OCI-LY3 (cell line): Measurements from ENCODE around the gene ACP7.
"Not testable (repeated sequence)": the region's sequence is repeated elsewhere in the genome, so short reads cannot be mapped to it uniquely, and the experiment has no call there.

Experiments used
- H2AFZ ChIP-seq: fragments of 200-600, 300-600 bp; shearing (Covaris generic); 2 replicates; pipeline ENCODE4 v1.6.0; 2014; ENCODE audit warnings: antibody characterized with exemption, low read depth, low read length
- H3K27ac ChIP-seq: fragments of 200-600, 300-600 bp; sonication (generic); 2 replicates; pipeline ENCODE4 v1.5.1; 2014; ENCODE audit warnings: mild to moderate bottlenecking, low read length, moderate library complexity, mixed read lengths
- H3K27me3 ChIP-seq: fragments of 200-600, 300-600 bp; sonication (generic); 2 replicates; pipeline ENCODE4 v1.6.1; 2014; ENCODE audit warnings: low read depth, low read length, mixed read lengths
- H3K36me3 ChIP-seq: fragments of 200-600, 300-600 bp; sonication (generic); replicated peaks from 2 replicates; pipeline ENCODE3; 2014; ENCODE audit warnings: low read depth, low read length, mixed read lengths
- H3K4me1 ChIP-seq: fragments of 300-600, 200-600 bp; sonication (generic); 2 replicates; pipeline ENCODE4 v1.6.1; 2014; ENCODE audit warnings: low read length, mixed read lengths
- H3K4me2 ChIP-seq: fragments of 200-600, 300-600 bp; sonication (generic); 2 replicates; pipeline ENCODE4 v1.6.1; 2014; ENCODE audit warnings: low read length, mixed read lengths
- H3K4me3 ChIP-seq: fragments of 300-600, 200-600 bp; sonication (generic); 2 replicates; pipeline ENCODE4 v1.5.1; 2014; ENCODE audit warnings: antibody characterized with exemption, mild to moderate bottlenecking, low read length, moderate library complexity
- H3K79me2 ChIP-seq: fragments of 300-600, 200-600 bp; shearing (Covaris generic); 2 replicates; pipeline ENCODE4 v1.6.1; 2014; ENCODE audit warnings: mild to moderate bottlenecking, low read length, mixed read lengths
- H3K9ac ChIP-seq: fragments of 300-600, 200-600 bp; shearing (Covaris generic); 2 replicates; pipeline ENCODE4 v1.6.0; 2014; ENCODE audit warnings: mild to moderate bottlenecking, low read length, moderate library complexity
- H3K9me3 ChIP-seq: fragments of 200-600, 300-600 bp; shearing (Covaris generic); 2 replicates; pipeline ENCODE4 v1.6.1; 2014; ENCODE audit warnings: low read length, mixed read lengths; ENCODE audit not compliant: insufficient read depth
- H4K20me1 ChIP-seq: fragments of 200-600, 300-600 bp; sonication (generic); 2 replicates; pipeline ENCODE4 v1.6.1; 2016; ENCODE audit warnings: low read length, mixed read lengths; ENCODE audit not compliant: insufficient read depth
- EZH2phosphoT487 ChIP-seq: fragments of 200-600 bp; shearing (Covaris generic); IDR thresholded peaks from 2 replicates; pipeline ENCODE4 v1.6.1; 2018; ENCODE audit warnings: antibody characterized with exemption, mixed run types, low read depth
- TF ChIP-seq, protein P1 (sequence below): fragments of 200-600, 300-600 bp; sonication (generic); IDR thresholded peaks from 2 replicates; pipeline ENCODE4 v1.5.1; 2014; ENCODE audit warnings: antibody characterized with exemption, low read length, low read depth

ACP7 gene

DNA sequence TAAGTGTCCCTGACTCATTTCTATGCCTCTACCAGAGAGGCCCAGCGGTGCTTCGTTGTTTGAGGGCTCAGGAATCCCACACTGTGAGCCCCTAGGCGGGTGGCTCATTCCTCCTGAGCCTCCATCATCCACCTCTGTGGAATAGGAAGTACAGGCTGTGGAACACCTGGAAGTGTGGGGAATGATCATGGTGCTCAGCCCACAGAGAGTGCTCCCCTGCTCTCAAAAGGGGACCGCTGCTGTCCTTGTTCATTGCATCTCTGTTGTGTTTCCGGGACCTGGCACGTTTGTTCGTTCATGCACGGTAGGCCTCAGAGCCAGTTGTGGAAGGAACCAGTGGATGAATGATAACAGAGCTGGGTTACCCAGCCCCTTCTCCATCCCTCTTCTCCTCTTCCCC is 1.2 kb downstream of the ACP7 start:
- TF ChIP-seq, protein P1, sequence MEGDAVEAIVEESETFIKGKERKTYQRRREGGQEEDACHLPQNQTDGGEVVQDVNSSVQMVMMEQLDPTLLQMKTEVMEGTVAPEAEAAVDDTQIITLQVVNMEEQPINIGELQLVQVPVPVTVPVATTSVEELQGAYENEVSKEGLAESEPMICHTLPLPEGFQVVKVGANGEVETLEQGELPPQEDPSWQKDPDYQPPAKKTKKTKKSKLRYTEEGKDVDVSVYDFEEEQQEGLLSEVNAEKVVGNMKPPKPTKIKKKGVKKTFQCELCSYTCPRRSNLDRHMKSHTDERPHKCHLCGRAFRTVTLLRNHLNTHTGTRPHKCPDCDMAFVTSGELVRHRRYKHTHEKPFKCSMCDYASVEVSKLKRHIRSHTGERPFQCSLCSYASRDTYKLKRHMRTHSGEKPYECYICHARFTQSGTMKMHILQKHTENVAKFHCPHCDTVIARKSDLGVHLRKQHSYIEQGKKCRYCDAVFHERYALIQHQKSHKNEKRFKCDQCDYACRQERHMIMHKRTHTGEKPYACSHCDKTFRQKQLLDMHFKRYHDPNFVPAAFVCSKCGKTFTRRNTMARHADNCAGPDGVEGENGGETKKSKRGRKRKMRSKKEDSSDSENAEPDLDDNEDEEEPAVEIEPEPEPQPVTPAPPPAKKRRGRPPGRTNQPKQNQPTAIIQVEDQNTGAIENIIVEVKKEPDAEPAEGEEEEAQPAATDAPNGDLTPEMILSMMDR = no peak
- no peak for TF ChIP-seq EZH2phosphoT487
- Histone ChIP-seq H3K36me3 (no peaks in the 10 kb centered on the region), H3K79me2 (no peaks in the 10 kb centered on the region), H3K9ac (no peak overlapping the region), H3K4me2 (no peak overlapping the region), H3K4me3 (no peak overlapping the region), H3K27ac (no peak overlapping the region), H3K27me3 (peaks cover 17% of the 10 kb centered on the region; the same call in 1 of the 2 replicates), H2AFZ (no peak overlapping the region), H3K4me1 (no peaks in the 10 kb centered on the region), H3K9me3 (no peaks in the 10 kb centered on the region), H4K20me1 (no peaks in the 10 kb centered on the region)

DNA sequence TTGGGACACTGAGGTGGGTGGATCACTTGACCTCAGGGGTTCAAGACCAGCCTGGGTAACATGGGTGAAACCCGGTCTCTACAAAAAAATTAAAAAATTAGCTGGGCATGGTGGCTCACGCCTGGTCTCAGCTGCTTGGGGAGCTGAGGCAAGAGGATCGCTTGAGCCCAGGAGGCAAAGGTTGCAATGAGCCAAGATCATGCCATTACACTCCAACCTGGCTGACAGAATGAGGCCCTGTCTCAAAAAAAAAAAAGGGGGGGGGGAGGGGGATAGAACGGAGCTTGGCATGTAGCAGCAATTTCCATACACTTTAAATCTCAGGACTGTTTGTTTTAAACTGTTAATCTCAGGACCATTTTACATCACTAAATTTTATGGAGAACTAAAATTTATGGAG is 2.2 kb downstream of the ACP7 start:
- no peak overlapping the region for H3K4me3 ChIP-seq
- H3K79me2 ChIP-seq = no peaks in the 10 kb centered on the region
- no peak overlapping the region for H3K27ac ChIP-seq
- H3K9ac ChIP-seq = no peak overlapping the region
- peaks cover 20% of the 10 kb centered on the region; the same call in 1 of the 2 replicates for H3K27me3 ChIP-seq
- H3K4me1 ChIP-seq = no peaks in the 10 kb centered on the region
- no peaks in the 10 kb centered on the region for H3K36me3 ChIP-seq
- no peaks in the 10 kb centered on the region for H3K9me3 ChIP-seq
- H4K20me1 ChIP-seq = no peaks in the 10 kb centered on the region
- TF ChIP-seq, protein P1 = no peak
- TF ChIP-seq EZH2phosphoT487 = no peak
- no peak overlapping the region for H3K4me2 ChIP-seq
- no peak overlapping the region for H2AFZ ChIP-seq

DNA sequence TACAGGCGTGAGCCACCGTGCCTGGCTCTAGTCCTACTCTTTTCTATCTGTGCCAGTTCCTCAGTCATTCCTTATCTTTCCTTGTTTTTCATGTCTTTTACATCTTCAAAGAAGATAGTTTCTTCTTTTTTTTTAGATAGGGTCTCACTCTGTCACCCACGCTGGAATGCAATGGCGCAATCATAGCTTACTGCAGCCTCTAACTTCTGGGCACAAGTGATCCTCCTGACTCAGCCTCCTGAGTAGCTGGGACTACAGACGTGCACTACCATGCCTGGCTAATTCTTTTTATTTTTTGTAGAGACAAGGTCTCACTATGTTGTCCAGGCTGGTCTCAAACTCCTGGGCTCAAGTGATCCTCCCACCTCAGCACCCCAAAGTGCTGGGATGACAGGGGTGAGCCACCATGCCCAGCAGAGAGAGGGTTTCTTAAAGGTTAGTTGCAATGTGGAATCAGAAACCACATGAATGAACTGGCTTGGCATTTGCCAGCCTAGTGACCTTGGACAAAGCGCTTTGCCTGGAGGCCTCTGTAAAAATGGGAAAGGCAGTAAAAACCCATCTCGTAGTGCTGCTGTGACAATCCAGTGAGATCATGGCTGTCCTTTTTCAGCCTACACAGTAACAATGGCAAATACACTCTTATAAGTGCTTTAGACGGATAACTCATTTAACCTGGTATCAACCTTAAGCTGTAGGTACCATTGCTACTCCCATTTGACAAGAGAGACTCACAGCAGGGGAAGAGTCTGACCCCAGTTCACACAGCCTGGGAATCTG is 3.9 kb downstream of the ACP7 start:
- TF ChIP-seq, protein P1 = no peak
- no peak for TF ChIP-seq EZH2phosphoT487
- Histone ChIP-seq H3K27ac (no peak overlapping the region), H4K20me1 (no peaks in the 10 kb centered on the region), H3K36me3 (no peaks in the 10 kb centered on the region), H3K9ac (no peak overlapping the region), H3K4me3 (no peak overlapping the region), H3K27me3 (peaks cover 20% of the 10 kb centered on the region; the same call in 1 of the 2 replicates), H3K4me2 (no peak overlapping the region), H3K79me2 (no peaks in the 10 kb centered on the region), H3K4me1 (no peaks in the 10 kb centered on the region), H2AFZ (no peak overlapping the region), H3K9me3 (no peaks in the 10 kb centered on the region)

DNA sequence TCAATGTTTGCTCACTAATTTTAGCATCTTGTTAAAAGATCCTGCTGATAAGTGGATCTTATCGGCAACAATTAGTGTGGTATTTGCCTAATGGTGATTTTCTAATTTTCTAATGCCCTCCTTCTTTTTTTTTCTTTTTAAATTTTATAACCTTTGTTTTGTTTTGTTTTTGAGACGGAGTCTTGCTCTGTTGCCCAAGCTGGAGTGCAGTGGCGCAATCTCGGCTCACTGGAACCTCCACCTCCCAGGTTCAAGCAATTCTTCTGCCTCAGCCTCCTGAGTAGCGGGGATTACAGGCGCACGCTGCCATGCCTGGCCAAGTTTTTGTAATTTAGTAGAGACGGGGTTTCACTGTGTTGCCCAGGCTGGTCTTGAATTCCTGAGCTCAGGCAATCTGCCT is 5.8 kb downstream of the ACP7 start:
- not testable (repeated sequence) for H3K79me2 ChIP-seq, H4K20me1 ChIP-seq, H3K27ac ChIP-seq, H3K4me1 ChIP-seq, H3K4me2 ChIP-seq, H2AFZ ChIP-seq, H3K36me3 ChIP-seq, H3K9ac ChIP-seq, H3K4me3 ChIP-seq, H3K9me3 ChIP-seq
- peaks cover 27% of the 10 kb centered on the region for H3K27me3 ChIP-seq
